Frontal cortex (tissue), 4 donors: ENCODE measurements around the gene FGF14. TPM values are rescaled to one million over a fixed set of nuclear protein-coding genes. Genes with fewer than 3 reads are reported as not detected.

ENCODE experiments used
- DNase-seq, 2 donors: peaks; one replicate each; pipeline ENCODE4 v3.0.0; 2012; ENCODE audit warnings: low spot score in 2 of 2
- FAIRE-seq: peaks from 2 replicates; lab custom pipeline; 2012; peaks lifted over from hg19 to GRCh38; lab: Jason Lieb, UNC
- total RNA-seq: library from RNA; depleted of rRNA; stranded (reverse); fragments of >200 nt; gene quantifications from one replicate; pipeline ENCODE4 v1.2.3, GENCODE V29; 2014
- donor health status: control.
- donor health status: control.
- donor health status: control.

FGF14 gene
- total RNA-seq, 1 donor from 2014 or later = 85.2 TPM

- DNase-seq = no peak
Observed at GRCh38 chr13:102273111-102273510, 128.7 kb downstream of the FGF14 start.

GRCh38 chr13:102267191-102267590 is 134.7 kb downstream of the FGF14 start:
- DNase-seq = no peak
- FAIRE-seq = no peak

More at GRCh38 chr13:102273111-102273510, 128.7 kb downstream of the FGF14 start:
- FAIRE-seq = no peak

GRCh38 chr13:102261809-102262208 is 140.0 kb downstream of the FGF14 start:
- DNase-seq = no peak
- no peak for FAIRE-seq

GRCh38 chr13:102261316-102261715 is 140.5 kb downstream of the FGF14 start:
- FAIRE-seq (no peak), DNase-seq (no peak)

- DNase-seq (no peak), FAIRE-seq (no peak)
Observed at GRCh38 chr13:102260256-102260655, 141.6 kb downstream of the FGF14 start.

- DNase-seq (no peak), FAIRE-seq (no peak)
Observed at GRCh38 chr13:102255409-102255808, 146.4 kb downstream of the FGF14 start.

- FAIRE-seq = no peak
- DNase-seq = no peak
Observed at GRCh38 chr13:102251817-102252216, 150.0 kb downstream of the FGF14 start.

GRCh38 chr13:102250448-102250847 is 151.4 kb downstream of the FGF14 start:
- no peak for DNase-seq
- FAIRE-seq = no peak

GRCh38 chr13:102244607-102245227 is 157.1 kb downstream of the FGF14 start:
- DNase-seq (no peak), FAIRE-seq (no peak)

- no peak for FAIRE-seq
- no peak for DNase-seq
Observed at GRCh38 chr13:102240110-102240509, 161.7 kb downstream of the FGF14 start.

- no peak for DNase-seq
- no peak for FAIRE-seq
Observed at GRCh38 chr13:102237230-102237629, 164.6 kb downstream of the FGF14 start.

- FAIRE-seq = no peak
- DNase-seq = no peak
Observed at GRCh38 chr13:102236830-102237229, 165.0 kb downstream of the FGF14 start.

GRCh38 chr13:102236341-102236740 is 165.5 kb downstream of the FGF14 start:
- DNase-seq (no peak), FAIRE-seq (no peak)

GRCh38 chr13:102235689-102236088 is 166.2 kb downstream of the FGF14 start:
- DNase-seq (no peak), FAIRE-seq (no peak)

GRCh38 chr13:102234618-102235017 is 167.2 kb downstream of the FGF14 start:
- no peak for DNase-seq
- FAIRE-seq = peak; percentile 60

- DNase-seq (no peak), FAIRE-seq (no peak)
Observed at GRCh38 chr13:102233566-102234208, 168.2 kb downstream of the FGF14 start.

GRCh38 chr13:102231479-102231878 is 170.4 kb downstream of the FGF14 start:
- no peak for FAIRE-seq

GRCh38 chr13:102227741-102228140 is 174.1 kb downstream of the FGF14 start:
- DNase-seq (no peak), FAIRE-seq (no peak)

More at GRCh38 chr13:102231479-102231878, 170.4 kb downstream of the FGF14 start:
- DNase-seq = no peak

- DNase-seq (no peak), FAIRE-seq (no peak)
Observed at GRCh38 chr13:102226591-102226990, 175.3 kb downstream of the FGF14 start.

- FAIRE-seq (no peak), DNase-seq (no peak)
Observed at GRCh38 chr13:102225892-102226291, 176.0 kb downstream of the FGF14 start.

- FAIRE-seq (no peak), DNase-seq (no peak)
Observed at GRCh38 chr13:102220681-102221228, 181.1 kb downstream of the FGF14 start.
